GM12891 (cell line): ENCODE measurements around the gene CLTCL1.

Experiments
- POLR2A ChIP-seq: IDR thresholded peaks from 2 replicates; pipeline ENCODE4 v1.6.1; 2011; ENCODE audit warnings: low read depth, low read length, control low read depth
- POLR2AphosphoS5 ChIP-seq: IDR thresholded peaks from 2 replicates; pipeline ENCODE4 v1.6.1; 2011; ENCODE audit warnings: low read depth, low read length, control low read depth
- POU2F2 ChIP-seq: IDR thresholded peaks from 2 replicates; pipeline ENCODE4 v1.6.1; 2011; ENCODE audit warnings: low read depth, mild to moderate bottlenecking, control low read depth, low read length, moderate library complexity

DNA sequence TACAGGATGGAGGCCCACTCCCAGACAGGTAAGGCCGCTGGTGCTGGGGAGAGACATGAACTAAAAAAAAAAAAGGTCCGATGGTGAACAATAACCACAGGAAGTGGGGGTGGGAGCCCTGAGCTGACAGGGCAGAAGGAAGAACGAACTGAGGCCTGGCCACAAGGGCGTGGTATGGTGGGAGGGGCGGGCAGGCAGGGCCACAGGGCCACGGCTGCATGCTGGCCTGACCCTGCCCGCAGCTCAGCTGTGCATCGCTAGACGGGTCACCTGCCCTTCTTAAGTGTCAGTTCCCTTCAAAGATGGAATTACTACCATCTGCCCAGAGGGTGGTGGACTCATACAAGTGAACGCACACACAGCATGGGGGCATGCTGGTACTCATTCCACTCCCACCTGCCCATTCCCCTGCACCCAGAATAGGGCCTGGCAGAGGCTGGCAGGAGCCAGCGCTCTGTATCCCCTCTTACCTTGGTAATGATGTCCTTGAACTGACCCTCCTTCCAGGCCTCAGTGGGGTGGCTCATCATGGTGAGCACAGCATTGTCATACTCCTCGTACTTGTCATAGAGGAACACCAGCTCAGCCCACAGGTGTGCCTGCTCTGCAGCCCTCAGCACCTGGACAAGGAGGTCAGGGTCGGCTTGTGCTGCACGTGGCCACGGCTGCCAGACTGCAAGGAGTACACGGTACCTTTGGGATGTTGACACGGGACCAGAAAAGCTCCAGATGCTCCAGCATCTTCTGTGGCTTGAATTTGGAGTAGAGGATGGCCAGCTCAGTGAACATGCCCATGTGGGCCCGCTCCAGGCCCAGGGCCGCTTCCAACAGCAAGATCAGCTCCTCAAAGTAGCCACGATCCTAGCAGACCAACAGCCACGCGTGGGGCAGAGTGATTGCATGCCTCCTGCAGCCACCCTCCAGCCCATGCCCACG, 95.5 kb downstream of the CLTCL1 start:
- TF ChIP-seq POU2F2 (no peak), POLR2AphosphoS5 (no peak), POLR2A (no peak)
